Adrenal gland (tissue), 12 donors: ENCODE data around the gene IPO13. TPM values are rescaled to one million over a fixed set of nuclear protein-coding genes. Genes with fewer than 3 reads are reported as not detected.

Experiments
- DNase-seq, 7 donors: peaks; one replicate each; pipeline ENCODE4 v3.0.0-alpha.2; 2019 to 2020
- H3K27ac ChIP-seq, 5 donors: fragments of 200-600 bp; sonication (generic) in 4 of 5; 1 replicate in 3 of 5; 2 replicates in 2 of 5; pipeline versions ENCODE4 v1.5.1 to v1.8.0; 2016 to 2020; ENCODE audit warnings: mild to moderate bottlenecking in 1 of 5
- H3K27me3 ChIP-seq: fragments of 200-600 bp; 2 replicates; pipeline ENCODE4 v1.8.0; 2021
- H3K36me3 ChIP-seq, 2 donors: fragments of 200-600 bp; replicated peaks in 1 of 2; 1 replicate in 1 of 2; 2 replicates in 1 of 2; pipeline versions ENCODE4 v1.5.1 to v1.8.0; 2018 to 2022
- H3K4me1 ChIP-seq, 2 donors: fragments of 200-600 bp; replicated peaks in 1 of 2; 1 replicate in 1 of 2; 2 replicates in 1 of 2; pipeline versions ENCODE4 v1.5.1 to v1.8.0; 2018 to 2021
- H3K4me3 ChIP-seq, 4 donors: fragments of 200-600 bp; sonication (generic) in 3 of 4; one replicate each; pipeline ENCODE4 v1.5.1; 2016 to 2018
- H3K9me3 ChIP-seq, 3 donors: fragments of 200-600 bp; sonication (generic) in 1 of 3; replicated peaks in 1 of 3; 1 replicate in 2 of 3; 2 replicates in 1 of 3; pipeline versions ENCODE4 v1.5.1 to v1.8.0; 2016 to 2021
- CTCF ChIP-seq, 6 experiments: fragments of 450-650 bp in 4 of 6; fragments of 200-600 bp in 2 of 6; sonication (generic) in 1 of 6; IDR thresholded peaks; 1 replicate in 5 of 6; 2 replicates in 1 of 6; pipeline versions ENCODE4 v1.5.1 to v1.8.0; 2016 to 2021; ENCODE audit warnings: antibody characterized with exemption in 6 of 6, mild to moderate bottlenecking in 2 of 6, moderate library complexity in 1 of 6
- POLR2A ChIP-seq, 2 donors: fragments of 450-650 bp; IDR thresholded peaks; one replicate each; pipeline ENCODE4 v1.6.1; 2017; ENCODE audit warnings: antibody characterized with exemption in 2 of 2, mild to moderate bottlenecking in 2 of 2, moderate library complexity in 1 of 2
- WGBS, 4 donors: extraction: QIAGEN DNeasy Blood & Tissue Kit in 2 of 4; methylation state at CpG; one replicate each; pipeline versions ENCODE4 v1.1.5 to v1.1.7; 2013 to 2017; 5-methylcytosine and 5-hydroxymethylcytosine counted together
- intact Hi-C, 2 donors: fragments of 100-400 bp; cut with DNase I; formaldehyde crosslinking; loops; one replicate each; pipeline versions ENCODE4 v1.14.1 to v1.15.0; 2022 to 2023
- polyA plus RNA-seq, 3 donors: library from polyadenylated mRNA; stranded (reverse); fragments of 200-250 nt in 2 of 3; fragments of 350-450 nt in 1 of 3; fragmentation: Illumina TruSeq in 1 of 3; extraction: RNeasy Lipid Tissue Mini Kit (QIAGEN cat#74804) in 1 of 3; gene quantifications; one replicate each; pipeline ENCODE4 v1.2.3, GENCODE V29; 2013 to 2014
- total RNA-seq, 9 donors: library from RNA; depleted of rRNA in 4 of 9; stranded (reverse); fragments of >200 nt in 4 of 9; fragments of 120-200 nt in 1 of 9; fragmentation: NEBNext Ultra II Directional in 1 of 9; extraction: Animal tissue kit (Norgen Biotek cat#: 25700) in 1 of 9; gene quantifications; one replicate each; pipeline versions ENCODE4 v1.1.0 to v1.2.4, GENCODE V29; 2013 to 2023
- donor health status: healthy with polysubstance abuse.
- donor health status: Bipolar disorder and iron deficiency.
- donor health status: DM: yes; HTN: yes; CAD: no.
- donor health status: DM: no; HTN: no; CAD: no.
- donor health status: DM: no; HTN: no; CAD: no.
- donor health status: DM: yes; HTN: yes; CAD: no.

Gene IPO13
- total and polyA plus RNA-seq, 12 donors: 32.2 to 78.1 (median 37.8) TPM

- H3K9me3 ChIP-seq: no peaks in the 10 kb centered on the region
- 85 to 89% (median 87%) methylated on average over 6 of the region's 6 CpGs for WGBS, 4 donors
- intact Hi-C loops: no loop called here
- DNase-seq: no peak
- no peak overlapping the region for H3K4me3 ChIP-seq
- no peaks in the 10 kb centered on the region for H3K36me3 ChIP-seq
- peaks cover 6 to 7% of the 10 kb centered on the region in 2 donors for H3K4me1 ChIP-seq
- no peaks in the 10 kb centered on the region for H3K27me3 ChIP-seq
- no peak overlapping the region for H3K27ac ChIP-seq
- TF ChIP-seq CTCF (IDR thresholded peaks at IDR 0.05) (no peak), POLR2A (IDR thresholded peaks at IDR 0.05) (no peak)
Measured at GRCh38 chr1:43986712-43987111, 40.0 kb downstream of the IPO13 start.

GRCh38 chr1:43987159-43987902 lies 40.6 kb downstream of the IPO13 start:
- Histone ChIP-seq H3K27me3 (no peaks in the 10 kb centered on the region), H3K27ac (no peak overlapping the region), H3K4me1 (peaks cover 7 to 11% of the 10 kb centered on the region in 2 donors), H3K9me3 (no peaks in the 10 kb centered on the region), H3K36me3 (no peaks in the 10 kb centered on the region), H3K4me3 (no peak overlapping the region)
- no peak for DNase-seq
- TF ChIP-seq CTCF (IDR thresholded peaks at IDR 0.05) (no peak), POLR2A (IDR thresholded peaks at IDR 0.05) (no peak)
- intact Hi-C loops: no loop called here
- 83 to 93% (median 87%) methylated on average over 6 of the region's 6 CpGs for WGBS, 4 donors

GRCh38 chr1:43990271-43991199 lies 43.8 kb downstream of the IPO13 start:
- intact Hi-C loops: no loop called here
- DNase-seq: peak in 1 of 7 donors; percentile 25
- 65 to 81% (median 73%) methylated on average over 12 to 19 of the region's 19 CpGs for WGBS, 4 donors

More at GRCh38 chr1:43990271-43991199, 43.8 kb downstream of the IPO13 start:
- TF ChIP-seq CTCF (IDR thresholded peaks at IDR 0.05) (no peak), POLR2A (IDR thresholded peaks at IDR 0.05) (no peak)
- no peaks in the 10 kb centered on the region for H3K27me3 ChIP-seq
- no peaks in the 10 kb centered on the region for H3K9me3 ChIP-seq
- H3K4me3 ChIP-seq: peak overlapping the region in 1 of 4 donors; percentile 73
- no peaks in the 10 kb centered on the region for H3K36me3 ChIP-seq
- peaks cover 7 to 11% of the 10 kb centered on the region in 2 donors for H3K4me1 ChIP-seq
- H3K27ac ChIP-seq: peak overlapping the region; percentile 20 to 82 (median 79)
